KMS-11 (cell line): ENCODE data around the gene SLA2.

ENCODE experiments used
- H2AFZ ChIP-seq: fragments of 200-600 bp; sonication (generic); 2 replicates; pipeline ENCODE4 v1.6.1; 2016; ENCODE audit warnings: antibody characterized with exemption, mixed run types, low read depth
- H3K27ac ChIP-seq: fragments of 200-600 bp; sonication (generic); 2 replicates; pipeline ENCODE4 v1.6.1; 2016; ENCODE audit warnings: mild to moderate bottlenecking, mixed run types
- H3K27me3 ChIP-seq: fragments of 200-600 bp; sonication (generic); 2 replicates; pipeline ENCODE4 v1.6.1; 2017; ENCODE audit warnings: mild to moderate bottlenecking, low read depth, mixed run types, moderate library complexity; ENCODE audit not compliant: insufficient read depth
- H3K36me3 ChIP-seq: fragments of 200-600 bp; sonication (generic); 2 replicates; pipeline ENCODE4 v1.6.1; 2017; ENCODE audit warnings: mild to moderate bottlenecking, mixed run types; ENCODE audit not compliant: insufficient read depth
- H3K4me1 ChIP-seq: fragments of 200-600 bp; sonication (generic); 2 replicates; pipeline ENCODE4 v1.6.1; 2016; ENCODE audit warnings: mild to moderate bottlenecking, low read depth, mixed run types; ENCODE audit not compliant: poor library complexity, severe bottlenecking
- H3K4me2 ChIP-seq: fragments of 200-600 bp; sonication (generic); 2 replicates; pipeline ENCODE4 v1.7.0; 2016; ENCODE audit warnings: mild to moderate bottlenecking, mixed run types
- H3K4me3 ChIP-seq: fragments of 200-600 bp; sonication (generic); IDR thresholded peaks from 2 replicates; pipeline ENCODE4 v1.6.1; 2017; ENCODE audit warnings: low read depth, low read length, mixed read lengths; ENCODE audit not compliant: insufficient read depth
- H3K79me2 ChIP-seq: fragments of 200-600 bp; sonication (generic); 2 replicates; pipeline ENCODE4 v1.6.1; 2016; ENCODE audit warnings: low read depth, mixed run types; ENCODE audit not compliant: insufficient read depth
- H3K9ac ChIP-seq: fragments of 200-600 bp; sonication (generic); 2 replicates; pipeline ENCODE4 v1.6.1; 2016; ENCODE audit warnings: mild to moderate bottlenecking, mixed run types
- H4K20me1 ChIP-seq: fragments of 200-600 bp; sonication (generic); 2 replicates; pipeline ENCODE4 v1.6.1; 2016; ENCODE audit warnings: mild to moderate bottlenecking, mixed run types; ENCODE audit not compliant: insufficient read depth
- TF ChIP-seq, protein P1 (sequence below): fragments of 200-600 bp; sonication (generic); conservative IDR thresholded peaks from 2 replicates; pipeline ENCODE4 v1.6.1; 2017; ENCODE audit warnings: low read depth, mild to moderate bottlenecking, antibody characterized with exemption, low read length, moderate library complexity, mixed read lengths

SLA2 gene

GRCh38 chr20:36686504-36686903 is 40.5 kb upstream of the SLA2 start:
- no peak overlapping the region for H3K4me2 ChIP-seq
- no peak overlapping the region for H3K9ac ChIP-seq
- H3K4me3 ChIP-seq = no peak overlapping the region
- no peaks in the 10 kb centered on the region for H3K36me3 ChIP-seq
- no peaks in the 10 kb centered on the region for H3K4me1 ChIP-seq
- H3K79me2 ChIP-seq = no peaks in the 10 kb centered on the region
- H3K27ac ChIP-seq = no peak overlapping the region
- no peak overlapping the region for H2AFZ ChIP-seq
- no peaks in the 10 kb centered on the region for H4K20me1 ChIP-seq
- TF ChIP-seq, protein P1, sequence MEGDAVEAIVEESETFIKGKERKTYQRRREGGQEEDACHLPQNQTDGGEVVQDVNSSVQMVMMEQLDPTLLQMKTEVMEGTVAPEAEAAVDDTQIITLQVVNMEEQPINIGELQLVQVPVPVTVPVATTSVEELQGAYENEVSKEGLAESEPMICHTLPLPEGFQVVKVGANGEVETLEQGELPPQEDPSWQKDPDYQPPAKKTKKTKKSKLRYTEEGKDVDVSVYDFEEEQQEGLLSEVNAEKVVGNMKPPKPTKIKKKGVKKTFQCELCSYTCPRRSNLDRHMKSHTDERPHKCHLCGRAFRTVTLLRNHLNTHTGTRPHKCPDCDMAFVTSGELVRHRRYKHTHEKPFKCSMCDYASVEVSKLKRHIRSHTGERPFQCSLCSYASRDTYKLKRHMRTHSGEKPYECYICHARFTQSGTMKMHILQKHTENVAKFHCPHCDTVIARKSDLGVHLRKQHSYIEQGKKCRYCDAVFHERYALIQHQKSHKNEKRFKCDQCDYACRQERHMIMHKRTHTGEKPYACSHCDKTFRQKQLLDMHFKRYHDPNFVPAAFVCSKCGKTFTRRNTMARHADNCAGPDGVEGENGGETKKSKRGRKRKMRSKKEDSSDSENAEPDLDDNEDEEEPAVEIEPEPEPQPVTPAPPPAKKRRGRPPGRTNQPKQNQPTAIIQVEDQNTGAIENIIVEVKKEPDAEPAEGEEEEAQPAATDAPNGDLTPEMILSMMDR = no peak
- no peaks in the 10 kb centered on the region for H3K27me3 ChIP-seq

DNA sequence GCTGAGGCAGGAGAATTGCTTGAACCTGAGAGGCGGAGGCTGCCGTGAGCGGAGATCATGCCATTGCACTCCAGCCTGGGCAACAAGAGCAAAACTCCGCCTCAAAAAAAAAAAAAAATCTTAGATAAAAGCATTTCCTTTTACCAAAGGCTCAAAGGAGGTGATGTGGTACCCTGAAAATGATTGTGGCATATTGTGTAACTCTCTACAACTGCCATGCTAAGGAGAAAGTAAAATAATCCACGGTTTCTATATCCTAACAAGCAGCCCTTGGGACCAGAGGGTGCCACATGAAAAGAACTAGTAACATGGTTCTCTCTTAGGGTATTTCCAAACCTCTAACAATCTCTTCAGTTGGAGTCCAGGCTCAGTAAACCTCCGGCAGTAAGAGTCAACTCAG is 38.8 kb upstream of the SLA2 start:
- Histone ChIP-seq H3K4me2 (no peak overlapping the region), H3K4me1 (no peaks in the 10 kb centered on the region), H3K27me3 (no peaks in the 10 kb centered on the region), H3K9ac (no peak overlapping the region), H2AFZ (no peak overlapping the region), H3K4me3 (no peak overlapping the region), H3K36me3 (no peaks in the 10 kb centered on the region), H3K79me2 (no peaks in the 10 kb centered on the region), H3K27ac (no peak overlapping the region), H4K20me1 (no peaks in the 10 kb centered on the region)
- TF ChIP-seq, protein P1 = no peak

DNA sequence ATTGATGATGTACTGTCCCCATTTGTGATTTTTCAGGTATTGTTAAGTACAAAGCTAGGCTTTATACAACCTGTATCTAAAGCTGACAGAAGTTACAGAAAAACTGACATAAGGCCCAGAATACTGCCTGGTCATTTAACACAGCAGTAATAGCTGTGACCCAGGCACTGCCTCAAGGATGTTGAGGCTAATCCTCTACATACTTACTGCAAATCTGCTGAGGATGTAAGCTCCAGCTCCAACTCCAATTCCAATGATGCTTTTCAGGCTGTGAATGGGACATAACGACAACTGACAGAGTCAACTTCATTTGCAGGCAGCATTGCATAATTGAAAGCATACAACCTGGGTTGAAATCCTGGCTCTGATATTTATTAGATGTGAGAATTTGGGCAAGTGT is 36.3 kb upstream of the SLA2 start:
- Histone ChIP-seq H3K36me3 (no peaks in the 10 kb centered on the region), H3K79me2 (no peaks in the 10 kb centered on the region), H3K4me3 (no peak overlapping the region), H3K4me2 (no peak overlapping the region), H4K20me1 (no peaks in the 10 kb centered on the region), H2AFZ (no peak overlapping the region), H3K4me1 (no peaks in the 10 kb centered on the region), H3K9ac (no peak overlapping the region), H3K27me3 (no peaks in the 10 kb centered on the region), H3K27ac (no peak overlapping the region)
- TF ChIP-seq, protein P1 = no peak

DNA sequence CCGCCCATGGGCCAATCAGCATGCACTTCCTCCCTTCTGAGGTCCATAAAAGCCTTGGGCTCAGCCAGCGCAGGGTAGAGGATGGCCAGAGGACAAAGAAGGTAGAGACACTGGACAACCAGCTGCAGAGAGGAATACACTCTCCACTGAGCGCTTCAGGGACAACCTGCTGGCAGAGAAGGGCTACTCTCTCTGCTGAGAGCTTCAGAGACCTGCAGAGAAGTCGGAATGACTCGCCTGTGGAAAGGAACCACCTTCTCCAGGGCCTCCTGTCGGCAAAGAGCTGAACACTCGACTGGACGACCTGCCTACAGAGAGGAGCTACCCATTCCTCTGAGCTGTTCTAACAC is 31.4 kb upstream of the SLA2 start:
- Histone ChIP-seq H3K36me3 (no peaks in the 10 kb centered on the region), H3K4me2 (no peak overlapping the region)

More for the DNA sequence above, 31.4 kb upstream of the SLA2 start:
- H3K4me1 ChIP-seq = no peaks in the 10 kb centered on the region
- no peak overlapping the region for H3K4me3 ChIP-seq
- no peaks in the 10 kb centered on the region for H3K79me2 ChIP-seq
- no peaks in the 10 kb centered on the region for H3K27me3 ChIP-seq
- H3K9ac ChIP-seq = no peak overlapping the region
- no peak overlapping the region for H2AFZ ChIP-seq
- no peak overlapping the region for H3K27ac ChIP-seq
- TF ChIP-seq, protein P1 = no peak
- H4K20me1 ChIP-seq = no peaks in the 10 kb centered on the region
